ENCODE measurements around the gene DUSP19.

Gene DUSP19

GRCh38 chr2:183125659-183126341 is 47.3 kb downstream of the DUSP19 start:
- no peak for DNase-seq

- DNase-seq, result peak; percentile 19
These were observed 48.1 kb downstream of the DUSP19 start for GRCh38 chr2:183126635-183127034.

GRCh38 chr2:183134016-183134415 is 55.5 kb downstream of the DUSP19 start:
- DNase-seq, result no peak

GRCh38 chr2:183148955-183149354 is 70.4 kb downstream of the DUSP19 start:
- DNase-seq, result no peak

- DNase-seq, result no peak
These were observed 70.9 kb downstream of the DUSP19 start for GRCh38 chr2:183149489-183149888.

All from kidney glomerular epithelial cell (primary cell).